GM12873 (cell line): ENCODE results near the gene ACSS1.

ENCODE experiments used
- TF ChIP-seq, protein P1 (sequence below): IDR thresholded peaks from 2 replicates; pipeline ENCODE4 v1.5.1; 2012; ENCODE audit warnings: low read depth, mild to moderate bottlenecking, moderate library complexity, low read length, control low read depth; ENCODE audit not compliant: insufficient read depth; ENCODE audit errors: missing control alignments

The ACSS1 gene

GRCh38 chr20:25067102-25067987, 9.4 kb upstream of the ACSS1 start:
- TF ChIP-seq, protein P1, sequence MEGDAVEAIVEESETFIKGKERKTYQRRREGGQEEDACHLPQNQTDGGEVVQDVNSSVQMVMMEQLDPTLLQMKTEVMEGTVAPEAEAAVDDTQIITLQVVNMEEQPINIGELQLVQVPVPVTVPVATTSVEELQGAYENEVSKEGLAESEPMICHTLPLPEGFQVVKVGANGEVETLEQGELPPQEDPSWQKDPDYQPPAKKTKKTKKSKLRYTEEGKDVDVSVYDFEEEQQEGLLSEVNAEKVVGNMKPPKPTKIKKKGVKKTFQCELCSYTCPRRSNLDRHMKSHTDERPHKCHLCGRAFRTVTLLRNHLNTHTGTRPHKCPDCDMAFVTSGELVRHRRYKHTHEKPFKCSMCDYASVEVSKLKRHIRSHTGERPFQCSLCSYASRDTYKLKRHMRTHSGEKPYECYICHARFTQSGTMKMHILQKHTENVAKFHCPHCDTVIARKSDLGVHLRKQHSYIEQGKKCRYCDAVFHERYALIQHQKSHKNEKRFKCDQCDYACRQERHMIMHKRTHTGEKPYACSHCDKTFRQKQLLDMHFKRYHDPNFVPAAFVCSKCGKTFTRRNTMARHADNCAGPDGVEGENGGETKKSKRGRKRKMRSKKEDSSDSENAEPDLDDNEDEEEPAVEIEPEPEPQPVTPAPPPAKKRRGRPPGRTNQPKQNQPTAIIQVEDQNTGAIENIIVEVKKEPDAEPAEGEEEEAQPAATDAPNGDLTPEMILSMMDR, result no peak

GRCh38 chr20:25066386-25066785, 8.4 kb upstream of the ACSS1 start:
- TF ChIP-seq, protein P1, result no peak

DNA sequence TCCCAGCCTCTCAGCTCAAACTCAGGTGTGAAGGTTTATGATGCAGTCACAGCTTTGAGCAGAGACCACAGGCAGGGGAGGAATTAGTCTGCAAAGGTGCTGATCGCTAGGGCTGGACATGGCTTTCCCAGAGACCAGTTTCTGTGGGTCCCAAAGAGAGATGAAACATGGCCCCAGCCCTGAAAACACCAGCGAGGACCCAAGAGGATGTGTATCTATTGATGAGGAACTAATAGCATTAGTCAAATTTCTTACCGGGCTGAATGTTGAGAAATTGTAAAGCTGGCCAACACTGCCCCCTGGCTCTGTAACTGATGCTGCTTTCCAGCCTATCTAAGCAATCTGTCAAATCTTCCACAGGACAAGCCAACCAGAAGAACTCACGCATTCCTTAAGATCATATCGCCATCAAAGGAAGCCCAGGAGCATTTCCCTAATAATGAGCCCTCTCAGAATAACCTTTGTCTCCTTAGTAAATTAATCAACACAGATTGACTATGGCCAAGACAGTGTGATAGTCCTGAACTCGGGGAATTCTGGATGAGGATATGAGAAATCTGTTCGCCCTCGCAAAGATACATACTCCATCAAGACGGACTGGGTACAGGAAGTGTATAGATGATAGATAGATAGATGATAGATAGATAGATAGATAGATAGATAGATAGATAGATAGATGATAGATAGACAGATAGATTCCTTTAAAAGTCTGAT, 7.8 kb upstream of the ACSS1 start:
- TF ChIP-seq, protein P1, result peak; percentile 78

DNA sequence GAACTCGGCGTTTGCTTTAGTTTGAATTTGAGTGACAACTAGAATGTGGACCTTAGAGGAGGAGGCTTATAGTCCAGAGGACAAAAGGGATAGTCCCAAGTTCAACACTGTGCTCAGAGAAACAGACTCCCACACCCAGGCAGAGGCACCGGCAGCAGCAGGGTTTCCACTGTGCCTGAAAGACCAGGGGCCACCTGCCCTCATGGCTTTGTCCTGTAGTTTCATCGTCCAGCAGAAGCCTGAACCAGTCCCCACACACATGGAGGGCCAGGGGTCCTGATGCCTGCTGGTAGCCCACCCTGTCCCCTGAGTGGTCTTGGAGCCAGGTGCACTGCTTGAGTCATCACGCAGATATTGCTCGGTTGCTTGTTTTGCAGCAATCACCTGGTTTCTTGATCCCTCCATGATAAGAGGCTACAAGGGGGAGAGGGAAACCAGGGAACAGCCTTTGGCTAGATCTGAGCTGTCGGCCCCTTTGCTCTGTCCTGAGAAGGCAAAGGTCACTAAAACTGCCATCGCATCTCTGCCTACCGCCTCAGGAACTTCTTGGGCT, 7.2 kb upstream of the ACSS1 start:
- TF ChIP-seq, protein P1, result no peak

DNA sequence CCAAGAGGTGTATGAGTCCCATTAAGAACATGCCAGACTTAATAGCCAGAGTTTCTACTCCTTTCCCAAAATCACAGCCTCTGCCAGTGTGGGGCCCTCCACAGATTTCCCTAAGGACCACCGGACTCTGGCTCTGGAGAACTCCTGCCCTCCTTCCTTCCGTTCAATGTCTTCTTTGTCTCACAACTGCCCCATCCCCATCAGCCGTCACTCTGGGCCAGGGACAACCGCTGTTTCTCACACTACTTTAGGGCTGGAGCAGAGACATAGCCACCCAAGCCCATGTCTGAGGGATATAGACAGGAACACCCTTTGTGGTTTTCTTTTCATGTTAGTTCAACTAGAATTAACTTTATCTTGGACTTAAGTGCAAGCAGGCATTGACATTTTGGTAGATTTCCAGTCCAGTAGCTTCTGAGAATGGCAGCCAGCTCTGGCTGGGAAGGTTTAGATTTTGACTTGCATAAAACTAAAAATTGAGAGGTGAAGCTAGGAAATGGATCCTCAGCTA, 6.7 kb upstream of the ACSS1 start:
- TF ChIP-seq, protein P1, result no peak

GRCh38 chr20:25063981-25064380, 6.0 kb upstream of the ACSS1 start:
- TF ChIP-seq, protein P1, result no peak

- TF ChIP-seq, protein P1, result no peak
Measured at GRCh38 chr20:25063546-25063945, 5.6 kb upstream of the ACSS1 start.
